Keratinocyte (primary cell): Measurements from ENCODE around the gene FGFR2.

ENCODE experiments used
- EZH2 ChIP-seq: IDR thresholded peaks from one replicate; pipeline ENCODE4 v1.6.1; 2012; ENCODE audit warnings: inconsistent platforms, mild to moderate bottlenecking, low read length, moderate library complexity
- TF ChIP-seq, protein P1 (sequence below), 3 experiments: IDR thresholded peaks in 1 of 3; conservative IDR thresholded peaks in 1 of 3; optimal IDR thresholded peaks in 1 of 3; 2 replicates in 2 of 3; 3 replicates in 1 of 3; pipeline versions ENCODE3 to v1.5.1; 2011; ENCODE audit warnings: low read length in 3 of 3, mild to moderate bottlenecking in 3 of 3, moderate library complexity in 2 of 3, control low read depth in 1 of 3, inconsistent platforms in 1 of 3; ENCODE audit not compliant: insufficient read depth in 2 of 3; ENCODE audit errors: extremely low read depth in 1 of 3

DNA sequence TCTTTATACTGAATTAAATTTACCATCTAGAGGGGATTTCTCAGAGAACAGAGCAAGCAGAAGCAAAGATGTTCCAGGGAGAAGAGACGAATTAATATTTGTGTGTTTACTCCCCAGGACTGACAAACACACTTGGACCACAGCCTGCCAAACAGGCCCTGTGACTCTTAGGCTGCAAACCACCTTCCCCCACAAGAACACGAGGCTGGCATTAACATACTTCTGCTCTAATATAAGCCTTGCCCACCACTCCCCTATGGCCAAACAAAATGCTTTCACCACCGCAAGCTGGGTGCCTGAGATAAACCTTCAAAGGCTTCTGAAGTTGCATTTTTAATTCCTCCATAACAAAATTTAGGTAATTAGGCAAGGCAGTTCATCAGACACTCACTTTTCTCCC is 88.4 kb downstream of the FGFR2 start:
- TF ChIP-seq, protein P1, sequence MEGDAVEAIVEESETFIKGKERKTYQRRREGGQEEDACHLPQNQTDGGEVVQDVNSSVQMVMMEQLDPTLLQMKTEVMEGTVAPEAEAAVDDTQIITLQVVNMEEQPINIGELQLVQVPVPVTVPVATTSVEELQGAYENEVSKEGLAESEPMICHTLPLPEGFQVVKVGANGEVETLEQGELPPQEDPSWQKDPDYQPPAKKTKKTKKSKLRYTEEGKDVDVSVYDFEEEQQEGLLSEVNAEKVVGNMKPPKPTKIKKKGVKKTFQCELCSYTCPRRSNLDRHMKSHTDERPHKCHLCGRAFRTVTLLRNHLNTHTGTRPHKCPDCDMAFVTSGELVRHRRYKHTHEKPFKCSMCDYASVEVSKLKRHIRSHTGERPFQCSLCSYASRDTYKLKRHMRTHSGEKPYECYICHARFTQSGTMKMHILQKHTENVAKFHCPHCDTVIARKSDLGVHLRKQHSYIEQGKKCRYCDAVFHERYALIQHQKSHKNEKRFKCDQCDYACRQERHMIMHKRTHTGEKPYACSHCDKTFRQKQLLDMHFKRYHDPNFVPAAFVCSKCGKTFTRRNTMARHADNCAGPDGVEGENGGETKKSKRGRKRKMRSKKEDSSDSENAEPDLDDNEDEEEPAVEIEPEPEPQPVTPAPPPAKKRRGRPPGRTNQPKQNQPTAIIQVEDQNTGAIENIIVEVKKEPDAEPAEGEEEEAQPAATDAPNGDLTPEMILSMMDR (optimal IDR thresholded peaks at IDR 0.05 in 1 of 3, IDR thresholded peaks at IDR 0.05 in 1 of 3, conservative IDR thresholded peaks at IDR 0.05 in 1 of 3; ENCODE audit: extremely low read depth in 1 of 3, insufficient read depth in 2 of 3, low read length in 3 of 3): no peak
- TF ChIP-seq EZH2: no peak
